ENCODE measurements around the gene TRUB2. TPM values are rescaled to one million over a fixed set of nuclear protein-coding genes. Genes with fewer than 3 reads are reported as not detected.

TRUB2 gene
- total RNA-seq, 1 donor from 2014 or later, result 8.3 TPM

GRCh38 chr9:128333451-128333869 lies 11.2 kb upstream of the TRUB2 start:
- no peaks in the 10 kb centered on the region for H3K4me1 Mint-ChIP-seq
- no peak overlapping the region for H3K4me3 Mint-ChIP-seq
- H4K20me1 ChIP-seq (ENCODE audit: low read depth), result peaks cover 4% of the 10 kb centered on the region
- H3K79me2 ChIP-seq (ENCODE audit: low read depth), result no peaks in the 10 kb centered on the region
- H3F3A ChIP-seq (ENCODE audit: low read depth), result no peaks in the 10 kb centered on the region
- no peaks in the 10 kb centered on the region for H3K4me1 ChIP-seq
- H3K36me3 Mint-ChIP-seq, result peaks cover 5% of the 10 kb centered on the region
- H3K9me3 Mint-ChIP-seq, result no peaks in the 10 kb centered on the region
- no peak overlapping the region for H3K4me3 ChIP-seq
- no peak for DNase-seq (ENCODE audit: low spot score)
- H3K27ac Mint-ChIP-seq, result no peak overlapping the region
- no peaks in the 10 kb centered on the region for H3K36me3 ChIP-seq
- H3K9ac ChIP-seq, result no peak overlapping the region
- H2AFZ ChIP-seq (replicated peaks), result no peak overlapping the region
- H3K27me3 Mint-ChIP-seq (ENCODE audit: insufficient read depth, low read depth), result peaks cover 5% of the 10 kb centered on the region
- H3K9me3 ChIP-seq (ENCODE audit: low read depth), result no peaks in the 10 kb centered on the region
- H3K27me3 ChIP-seq, result no peaks in the 10 kb centered on the region
- no peak for TF ChIP-seq EZH2phosphoT487 (IDR thresholded peaks at IDR 0.05)
- no peak for TF ChIP-seq EZH2 (IDR thresholded peaks at IDR 0.05)
- no peak for TF ChIP-seq CTCF (IDR thresholded peaks at IDR 0.05)
- H3K4me2 ChIP-seq, result no peak overlapping the region
- no peak overlapping the region for H3K27ac ChIP-seq

DNA sequence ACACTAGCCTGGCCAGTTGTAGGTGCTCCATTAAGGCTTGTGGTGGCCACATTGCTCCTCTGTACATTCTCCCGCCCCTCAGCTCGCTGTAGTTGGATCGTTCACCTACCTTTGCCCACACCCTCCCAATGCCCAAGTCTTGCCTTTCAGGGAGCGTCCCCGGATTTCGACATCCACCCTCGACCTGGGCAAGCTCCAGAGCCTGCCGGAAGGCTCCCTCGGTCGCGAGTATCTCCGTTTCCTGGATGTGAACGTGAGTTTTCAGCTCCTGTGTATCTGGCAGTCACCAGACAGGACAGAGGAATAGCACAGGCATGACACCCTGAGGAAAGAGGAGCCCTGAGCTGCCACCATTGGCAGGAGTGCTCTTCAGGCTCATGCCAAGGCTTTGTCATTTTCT lies 3.4 kb upstream of the TRUB2 start:
- Histone ChIP-seq H3K79me2 (ENCODE audit: low read depth) (peaks cover 37% of the 10 kb centered on the region), H3K27ac (no peak overlapping the region), H3F3A (ENCODE audit: low read depth) (no peaks in the 10 kb centered on the region), H4K20me1 (ENCODE audit: low read depth) (peaks cover 5% of the 10 kb centered on the region), H3K36me3 (no peaks in the 10 kb centered on the region), H3K4me3 (no peak overlapping the region), H2AFZ (replicated peaks) (no peak overlapping the region), H3K27me3 (no peaks in the 10 kb centered on the region), H3K9ac (no peak overlapping the region), H3K4me1 (peaks cover 11% of the 10 kb centered on the region), H3K9me3 (ENCODE audit: low read depth) (no peaks in the 10 kb centered on the region), H3K4me2 (no peak overlapping the region)
- DNase-seq (ENCODE audit: low spot score), result no peak
- Mint-ChIP-seq H3K4me3 (peak overlapping the region; percentile 66), H3K4me1 (peaks cover 13% of the 10 kb centered on the region), H3K9me3 (no peaks in the 10 kb centered on the region), H3K27ac (no peak overlapping the region), H3K27me3 (ENCODE audit: insufficient read depth, low read depth) (peaks cover 2% of the 10 kb centered on the region), H3K36me3 (peaks cover 6% of the 10 kb centered on the region)
- TF ChIP-seq EZH2phosphoT487 (IDR thresholded peaks at IDR 0.05), result no peak
- TF ChIP-seq CTCF (IDR thresholded peaks at IDR 0.05), result no peak
- TF ChIP-seq EZH2 (IDR thresholded peaks at IDR 0.05), result no peak

DNA sequence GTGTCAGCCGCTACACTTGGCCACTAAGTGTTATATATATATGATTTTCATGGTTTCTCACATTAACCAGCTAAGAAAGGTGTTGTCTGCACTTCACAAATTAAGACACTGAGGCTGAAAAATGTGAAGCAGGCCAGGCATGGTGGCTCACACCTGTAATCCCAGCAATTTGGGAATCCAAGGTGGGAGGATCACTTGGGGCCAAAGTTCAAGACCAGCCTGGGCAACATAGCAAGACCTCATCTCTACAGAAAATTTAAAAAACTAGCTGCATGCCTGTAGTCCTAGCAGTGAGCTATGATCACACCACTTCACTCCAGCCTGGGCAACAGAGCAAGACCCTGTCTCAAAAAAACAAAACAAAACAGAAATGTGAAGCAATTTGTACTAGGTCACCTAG lies 2.2 kb upstream of the TRUB2 start:
- Histone ChIP-seq H3F3A (ENCODE audit: low read depth) (no peaks in the 10 kb centered on the region), H3K36me3 (no peaks in the 10 kb centered on the region), H3K9me3 (ENCODE audit: low read depth) (no peaks in the 10 kb centered on the region), H3K79me2 (ENCODE audit: low read depth) (peaks cover 38% of the 10 kb centered on the region), H2AFZ (replicated peaks) (no peak overlapping the region), H3K4me1 (peaks cover 11% of the 10 kb centered on the region), H3K4me3 (no peak overlapping the region), H3K4me2 (peak overlapping the region; percentile 97), H4K20me1 (ENCODE audit: low read depth) (peaks cover 5% of the 10 kb centered on the region), H3K9ac (no peak overlapping the region), H3K27me3 (no peaks in the 10 kb centered on the region), H3K27ac (no peak overlapping the region)
- peak overlapping the region; percentile 99 for H3K4me3 Mint-ChIP-seq
- H3K27me3 Mint-ChIP-seq (ENCODE audit: insufficient read depth, low read depth), result peaks cover 2% of the 10 kb centered on the region
- H3K9me3 Mint-ChIP-seq, result no peaks in the 10 kb centered on the region
- no peak for DNase-seq (ENCODE audit: low spot score)
- peaks cover 6% of the 10 kb centered on the region for H3K36me3 Mint-ChIP-seq
- no peak overlapping the region for H3K27ac Mint-ChIP-seq
- H3K4me1 Mint-ChIP-seq, result peaks cover 13% of the 10 kb centered on the region
- TF ChIP-seq EZH2phosphoT487 (IDR thresholded peaks at IDR 0.05) (no peak), EZH2 (IDR thresholded peaks at IDR 0.05) (no peak), CTCF (IDR thresholded peaks at IDR 0.05) (no peak)
